ENCODE results near the gene HSD3B7.

The HSD3B7 gene

GRCh38 chr16:30987581-30988190 lies 2.7 kb downstream of the HSD3B7 start:
- no peak for DNase-seq (ENCODE audit: extremely low read depth, low read depth)
- no peak overlapping the region for H3K4me3 ChIP-seq (replicated peaks; ENCODE audit: low read depth, low read length)
- no peak for TF ChIP-seq CTCF (IDR thresholded peaks at IDR 0.05; ENCODE audit: low read depth, low read length, missing control alignments)

GRCh38 chr16:30989469-30990047 lies 4.6 kb downstream of the HSD3B7 start:
- no peak for TF ChIP-seq CTCF (IDR thresholded peaks at IDR 0.05; ENCODE audit: low read depth, low read length, missing control alignments)
- H3K4me3 ChIP-seq (replicated peaks; ENCODE audit: low read depth, low read length) = no peak overlapping the region
- DNase-seq (ENCODE audit: extremely low read depth, low read depth) = no peak

- no peak for TF ChIP-seq CTCF (IDR thresholded peaks at IDR 0.05; ENCODE audit: low read depth, low read length, missing control alignments)
- H3K4me3 ChIP-seq (replicated peaks; ENCODE audit: low read depth, low read length) = no peak overlapping the region
- no peak for DNase-seq (ENCODE audit: extremely low read depth, low read depth)
These were observed 5.1 kb downstream of the HSD3B7 start for GRCh38 chr16:30990105-30990504.

- no peak for DNase-seq (ENCODE audit: extremely low read depth, low read depth)
- H3K4me3 ChIP-seq (replicated peaks; ENCODE audit: low read depth, low read length) = no peak overlapping the region
- TF ChIP-seq CTCF (IDR thresholded peaks at IDR 0.05; ENCODE audit: low read depth, low read length, missing control alignments) = no peak
These were observed 6.0 kb downstream of the HSD3B7 start for GRCh38 chr16:30991052-30991451.

- TF ChIP-seq CTCF (IDR thresholded peaks at IDR 0.05; ENCODE audit: low read depth, low read length, missing control alignments) = no peak
- no peak for DNase-seq (ENCODE audit: extremely low read depth, low read depth)
- H3K4me3 ChIP-seq (replicated peaks; ENCODE audit: low read depth, low read length) = no peak overlapping the region
These were observed 7.3 kb downstream of the HSD3B7 start for GRCh38 chr16:30992276-30992780.

GRCh38 chr16:30992931-30993816 lies 8.2 kb downstream of the HSD3B7 start:
- no peak overlapping the region for H3K4me3 ChIP-seq (replicated peaks; ENCODE audit: low read depth, low read length)
- DNase-seq (ENCODE audit: extremely low read depth, low read depth) = no peak
- no peak for TF ChIP-seq CTCF (IDR thresholded peaks at IDR 0.05; ENCODE audit: low read depth, low read length, missing control alignments)

All from HFF-Myc (cell line).